ENCODE data around the gene ZNF521. TPM values are rescaled to one million over a fixed set of nuclear protein-coding genes. Genes with fewer than 3 reads are reported as not detected.

The ZNF521 gene
- total and polyA plus RNA-seq, 2 donors (not counting 3 experiments of a cell fraction or from before 2014, with no cell fraction given), result 111 to 168 TPM

DNA sequence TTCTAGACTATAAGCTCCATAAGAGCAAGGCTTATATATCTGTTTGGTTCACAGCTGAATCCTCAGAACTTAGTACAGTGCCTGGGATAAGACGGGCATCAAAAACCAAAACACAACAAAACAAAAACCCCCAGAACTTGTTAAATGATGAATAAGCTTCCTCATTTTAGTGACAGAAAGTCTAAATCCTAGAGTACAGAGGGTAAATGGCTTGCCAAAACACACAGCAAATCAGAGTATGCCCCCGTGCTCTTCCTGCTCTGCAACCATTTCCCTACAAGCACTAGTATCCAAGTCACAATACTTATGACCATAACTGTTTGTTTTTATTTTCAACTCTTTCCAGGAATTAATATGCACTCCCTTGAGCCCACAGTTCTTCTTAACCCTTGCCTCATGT is 10.1 kb downstream of the ZNF521 start:
- H3K9me1 ChIP-seq (replicated peaks; ENCODE audit: control insufficient read depth, extremely low read depth, insufficient read depth, low read length), result peaks cover 4% of the 10 kb centered on the region
- no peak overlapping the region for H3K4me2 ChIP-seq (ENCODE audit: insufficient read depth, low read length)
- H4K20me1 ChIP-seq (replicated peaks; ENCODE audit: control insufficient read depth, extremely low read depth, insufficient read depth, low read length), result peaks cover 26% of the 10 kb centered on the region
- H2AFZ ChIP-seq (ENCODE audit: low read depth, low read length), result no peak overlapping the region
- DNase-seq (ENCODE audit: low read depth, low spot score) (peak; percentile 40), FAIRE-seq (no peak)
- dilution Hi-C loops (cut with MboI; ENCODE audit: extremely low pct_ligation_motif_present, low sequenced_read_pairs) (no loop called here), intact Hi-C loops (cut with micrococcal nuclease) (no loop called here)
- no peak overlapping the region for H3K27ac ChIP-seq (ENCODE audit: insufficient read depth, low read depth, low read length)
- H3K79me2 ChIP-seq (ENCODE audit: control insufficient read depth, insufficient read depth, low read length), result peaks cover 93% of the 10 kb centered on the region
- peaks cover 14% of the 10 kb centered on the region for H3K4me1 ChIP-seq (ENCODE audit: control insufficient read depth, extremely low read depth, insufficient read depth, low read length)
- no TSS peak for BruUV-seq (replicated peaks)
- ChIA-PET POLR2A (interaction anchor here (0.7 to 0.9 kb wide), 2 partner anchors 26 to 112 kb away, joined by 3 read pairs; no protein-coding TSS in a partner anchor), CTCF (interaction anchor here (0.7 to 1.2 kb wide), 3 partner anchors 10 to 476 kb away, joined by 3 to 4 read pairs (median 3); no protein-coding TSS in a partner anchor)
- no peak overlapping the region for H3K9ac ChIP-seq (replicated peaks; ENCODE audit: extremely low read depth, insufficient read depth, low read length)
- no peak overlapping the region for H3K4me3 ChIP-seq (replicated peaks in 1 of 3; ENCODE audit: insufficient read depth in 1 of 3, low read depth in 1 of 3, low read length in 3 of 3)
- TF ChIP-seq POLR2AphosphoS5 (IDR thresholded peaks at IDR 0.05; ENCODE audit: insufficient read depth, low read depth, low read length) (no peak), POLR2A (IDR thresholded peaks at IDR 0.05; ENCODE audit: low read depth, low read length) (no peak), JUN (IDR thresholded peaks at IDR 0.05; ENCODE audit: borderline replicate concordance, insufficient read depth, insufficient read length, low read depth) (no peak), GATA2 (IDR thresholded peaks at IDR 0.05; ENCODE audit: insufficient read depth, insufficient read length, low read depth, low read length) (no peak), MYC (IDR thresholded peaks at IDR 0.05; ENCODE audit: low read depth, low read length) (no peak), FOS (IDR thresholded peaks at IDR 0.05; ENCODE audit: borderline replicate concordance, insufficient read depth, low read length) (no peak), EZH2 (IDR thresholded peaks at IDR 0.05; ENCODE audit: borderline replicate concordance, low read depth, low read length, severe bottlenecking) (no peak)
- TF ChIP-seq, protein P1, sequence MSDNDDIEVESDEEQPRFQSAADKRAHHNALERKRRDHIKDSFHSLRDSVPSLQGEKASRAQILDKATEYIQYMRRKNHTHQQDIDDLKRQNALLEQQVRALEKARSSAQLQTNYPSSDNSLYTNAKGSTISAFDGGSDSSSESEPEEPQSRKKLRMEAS (IDR thresholded peaks at IDR 0.05; ENCODE audit: insufficient read depth, insufficient read length), result no peak
- TF ChIP-seq, protein P2, sequence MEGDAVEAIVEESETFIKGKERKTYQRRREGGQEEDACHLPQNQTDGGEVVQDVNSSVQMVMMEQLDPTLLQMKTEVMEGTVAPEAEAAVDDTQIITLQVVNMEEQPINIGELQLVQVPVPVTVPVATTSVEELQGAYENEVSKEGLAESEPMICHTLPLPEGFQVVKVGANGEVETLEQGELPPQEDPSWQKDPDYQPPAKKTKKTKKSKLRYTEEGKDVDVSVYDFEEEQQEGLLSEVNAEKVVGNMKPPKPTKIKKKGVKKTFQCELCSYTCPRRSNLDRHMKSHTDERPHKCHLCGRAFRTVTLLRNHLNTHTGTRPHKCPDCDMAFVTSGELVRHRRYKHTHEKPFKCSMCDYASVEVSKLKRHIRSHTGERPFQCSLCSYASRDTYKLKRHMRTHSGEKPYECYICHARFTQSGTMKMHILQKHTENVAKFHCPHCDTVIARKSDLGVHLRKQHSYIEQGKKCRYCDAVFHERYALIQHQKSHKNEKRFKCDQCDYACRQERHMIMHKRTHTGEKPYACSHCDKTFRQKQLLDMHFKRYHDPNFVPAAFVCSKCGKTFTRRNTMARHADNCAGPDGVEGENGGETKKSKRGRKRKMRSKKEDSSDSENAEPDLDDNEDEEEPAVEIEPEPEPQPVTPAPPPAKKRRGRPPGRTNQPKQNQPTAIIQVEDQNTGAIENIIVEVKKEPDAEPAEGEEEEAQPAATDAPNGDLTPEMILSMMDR (IDR thresholded peaks at IDR 0.05; ENCODE audit: extremely low read depth in 1 of 2, insufficient read depth in 1 of 2, low read depth in 1 of 2, low read length in 2 of 2), result no peak
- no peaks in the 10 kb centered on the region for H3K36me3 ChIP-seq (ENCODE audit: control insufficient read depth in 2 of 2, extremely low read depth in 1 of 2, insufficient read depth in 2 of 2, low read length in 2 of 2)
- no peaks in the 10 kb centered on the region for H3K27me3 ChIP-seq (ENCODE audit: control insufficient read depth in 2 of 2, insufficient read depth in 2 of 2, low read length in 2 of 2)
- H3K9me3 ChIP-seq (replicated peaks; ENCODE audit: control insufficient read depth, insufficient read depth, low read length), result no peaks in the 10 kb centered on the region

Data from endothelial cell of umbilical vein (primary cell).